K562 (cell line): ENCODE measurements around the gene DMWD. TPM values are rescaled to one million over a fixed set of nuclear protein-coding genes. Genes with fewer than 3 reads are reported as not detected.
A peak's percentile ranks its signal among the peaks of the same experiment; 100 is the strongest.

ENCODE experiments used
- DDX20 ChIP-seq: fragments of 450-650 bp; IDR thresholded peaks from 2 replicates; pipeline ENCODE4 v1.6.1; 2016; ENCODE audit warnings: missing genetic modification characterization, low read depth, mild to moderate bottlenecking, missing compliant biosample characterization, moderate library complexity
- FOSL1 ChIP-seq: fragments of 200-800 bp; sonication (Bioruptor generic); conservative IDR thresholded peaks from 2 replicates; pipeline ENCODE4 v1.6.1; 2016; ENCODE audit warnings: missing genetic modification characterization, missing compliant biosample characterization
- KHSRP ChIP-seq: fragments of 450-650 bp; IDR thresholded peaks from 2 replicates; pipeline ENCODE4 v1.6.1; 2017
- NEUROD1 ChIP-seq: fragments of 150-350 bp; IDR thresholded peaks from 2 replicates; pipeline ENCODE4 v1.6.1; 2014; ENCODE audit warnings: borderline replicate concordance, low read length, low read depth; ENCODE audit not compliant: partially characterized antibody
- NRF1 ChIP-seq, 2 experiments: fragments of 450-650 bp; IDR thresholded peaks in 1 of 2; conservative IDR thresholded peaks in 1 of 2; 2 replicates each; pipeline ENCODE4 v1.6.1; 2014; ENCODE audit warnings: mild to moderate bottlenecking in 2 of 2
- RFX1 ChIP-seq: fragments of 450-650 bp; IDR thresholded peaks from 2 replicates; pipeline ENCODE4 v1.6.1; 2016; ENCODE audit warnings: mild to moderate bottlenecking, moderate library complexity
- RHOXF2B ChIP-seq: fragments of 250-450 bp; sonication (Bioruptor Pico); conservative IDR thresholded peaks from 2 replicates; pipeline ENCODE4 v1.5.1; 2021
- TRIM28 ChIP-seq: fragments of 450-650 bp; IDR thresholded peaks from 2 replicates; pipeline ENCODE4 v1.6.1; 2017
- ZBTB8A ChIP-seq: fragments of 450-650 bp; IDR thresholded peaks from 2 replicates; pipeline ENCODE4 v1.6.1; 2018; ENCODE audit warnings: mild to moderate bottlenecking, moderate library complexity; ENCODE audit not compliant: partially characterized antibody
- ZNF232 ChIP-seq: sonication (generic); formaldehyde crosslinking; IDR thresholded peaks from 2 replicates; pipeline ENCODE4 v1.8.0; 2022; ENCODE audit warnings: mild to moderate bottlenecking, missing genetic modification reagents
- ZNF354B ChIP-seq: fragments of 250-450 bp; sonication (Bioruptor Pico); IDR thresholded peaks from 2 replicates; pipeline ENCODE4 v1.4.0; 2020
- polyA plus RNA-seq, 8 experiments: library from polyadenylated mRNA; depleted of rRNA in 4 of 8; stranded (reverse) in 5 of 8; unstranded in 3 of 8; fragments of >200 nt; fragmentation: Nextera tagmentation in 2 of 8; fragmentation: Illumina TruSeq in 1 of 8; extraction: Ambion mirVana in 2 of 8; extraction: Trizol in 1 of 8; gene quantifications; 2 replicates each; pipeline versions ENCODE4 v1.2.1 to v1.2.3, GENCODE V29; 2011 to 2014; ENCODE audit warnings: inconsistent platforms in 1 of 8, missing spikeins in 1 of 8
- total RNA-seq, 7 experiments: library from RNA; depleted of rRNA in 6 of 7; stranded (reverse); fragments of >200 nt in 6 of 7; fragmentation: Illumina TruSeq in 2 of 7; extraction: Trizol in 2 of 7; gene quantifications; 2 replicates each; pipeline versions ENCODE4 v1.2.1 to v1.2.3, GENCODE V29; 2011 to 2021; ENCODE audit warnings: low replicate concordance in 1 of 7
- TF ChIP-seq, protein P1 (sequence below): fragments of 450-650 bp; IDR thresholded peaks from 2 replicates; pipeline ENCODE4 v1.6.1; 2016; ENCODE audit warnings: mild to moderate bottlenecking, moderate library complexity
- TF ChIP-seq, protein P2 (sequence below), 2 experiments: IDR thresholded peaks in 1 of 2; conservative IDR thresholded peaks in 1 of 2; 2 replicates each; pipeline ENCODE4 v1.6.1; 2016; ENCODE audit warnings: low read depth in 2 of 2, mild to moderate bottlenecking in 1 of 2, missing compliant biosample characterization in 1 of 2, missing genetic modification characterization in 1 of 2, moderate library complexity in 1 of 2

DMWD gene
- total and polyA plus RNA-seq, 9 of the 15 experiments (the other 6 are each of a cell fraction or from before 2014, with no cell fraction given), result 4.7 to 54.6 (median 19.0) TPM

DNA sequence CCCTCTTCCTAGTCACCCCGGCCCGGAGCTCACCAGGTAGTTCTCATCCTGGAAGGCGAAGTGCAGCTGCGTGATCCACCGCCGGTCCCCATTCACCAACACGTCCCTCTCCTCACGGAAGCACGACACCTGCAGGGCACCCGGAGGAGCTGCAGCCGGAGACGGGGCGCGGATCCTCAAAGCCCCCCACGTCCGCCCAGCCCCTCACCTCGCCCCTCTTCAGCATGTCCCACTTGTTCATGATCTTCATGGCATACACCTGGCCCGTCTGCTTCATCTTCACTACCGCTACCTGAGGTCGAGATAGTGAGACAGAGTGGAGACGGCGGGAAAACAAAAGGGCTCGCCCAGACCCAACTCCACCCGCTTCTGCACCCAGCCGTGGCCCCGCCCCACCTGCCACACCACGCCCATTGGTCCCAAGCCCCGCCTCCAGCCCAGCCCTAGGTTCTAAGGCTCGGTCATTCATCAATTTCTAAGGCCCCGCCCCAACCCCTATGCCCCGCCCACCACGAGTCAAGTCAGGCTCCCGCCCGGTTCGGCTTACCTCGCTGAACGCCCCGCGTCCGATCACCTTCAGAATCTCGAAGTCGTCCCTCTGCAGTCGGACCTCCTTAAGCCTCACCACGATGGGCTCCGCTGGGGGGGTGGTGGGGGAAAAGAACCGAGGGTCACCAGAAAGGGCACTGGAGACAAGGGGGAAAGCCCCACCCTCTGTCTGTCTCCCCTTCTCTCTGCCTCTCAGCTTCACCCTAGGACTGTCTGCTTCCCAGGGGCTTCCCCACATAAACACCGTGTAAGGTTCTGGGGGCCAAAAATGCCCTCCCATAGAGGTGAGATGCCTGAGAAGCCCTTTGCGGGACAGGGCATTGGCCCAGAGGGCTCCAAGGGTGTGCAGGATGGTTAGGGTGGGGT lies 13.2 kb downstream of the DMWD start (continued):
- TF ChIP-seq, protein P1, sequence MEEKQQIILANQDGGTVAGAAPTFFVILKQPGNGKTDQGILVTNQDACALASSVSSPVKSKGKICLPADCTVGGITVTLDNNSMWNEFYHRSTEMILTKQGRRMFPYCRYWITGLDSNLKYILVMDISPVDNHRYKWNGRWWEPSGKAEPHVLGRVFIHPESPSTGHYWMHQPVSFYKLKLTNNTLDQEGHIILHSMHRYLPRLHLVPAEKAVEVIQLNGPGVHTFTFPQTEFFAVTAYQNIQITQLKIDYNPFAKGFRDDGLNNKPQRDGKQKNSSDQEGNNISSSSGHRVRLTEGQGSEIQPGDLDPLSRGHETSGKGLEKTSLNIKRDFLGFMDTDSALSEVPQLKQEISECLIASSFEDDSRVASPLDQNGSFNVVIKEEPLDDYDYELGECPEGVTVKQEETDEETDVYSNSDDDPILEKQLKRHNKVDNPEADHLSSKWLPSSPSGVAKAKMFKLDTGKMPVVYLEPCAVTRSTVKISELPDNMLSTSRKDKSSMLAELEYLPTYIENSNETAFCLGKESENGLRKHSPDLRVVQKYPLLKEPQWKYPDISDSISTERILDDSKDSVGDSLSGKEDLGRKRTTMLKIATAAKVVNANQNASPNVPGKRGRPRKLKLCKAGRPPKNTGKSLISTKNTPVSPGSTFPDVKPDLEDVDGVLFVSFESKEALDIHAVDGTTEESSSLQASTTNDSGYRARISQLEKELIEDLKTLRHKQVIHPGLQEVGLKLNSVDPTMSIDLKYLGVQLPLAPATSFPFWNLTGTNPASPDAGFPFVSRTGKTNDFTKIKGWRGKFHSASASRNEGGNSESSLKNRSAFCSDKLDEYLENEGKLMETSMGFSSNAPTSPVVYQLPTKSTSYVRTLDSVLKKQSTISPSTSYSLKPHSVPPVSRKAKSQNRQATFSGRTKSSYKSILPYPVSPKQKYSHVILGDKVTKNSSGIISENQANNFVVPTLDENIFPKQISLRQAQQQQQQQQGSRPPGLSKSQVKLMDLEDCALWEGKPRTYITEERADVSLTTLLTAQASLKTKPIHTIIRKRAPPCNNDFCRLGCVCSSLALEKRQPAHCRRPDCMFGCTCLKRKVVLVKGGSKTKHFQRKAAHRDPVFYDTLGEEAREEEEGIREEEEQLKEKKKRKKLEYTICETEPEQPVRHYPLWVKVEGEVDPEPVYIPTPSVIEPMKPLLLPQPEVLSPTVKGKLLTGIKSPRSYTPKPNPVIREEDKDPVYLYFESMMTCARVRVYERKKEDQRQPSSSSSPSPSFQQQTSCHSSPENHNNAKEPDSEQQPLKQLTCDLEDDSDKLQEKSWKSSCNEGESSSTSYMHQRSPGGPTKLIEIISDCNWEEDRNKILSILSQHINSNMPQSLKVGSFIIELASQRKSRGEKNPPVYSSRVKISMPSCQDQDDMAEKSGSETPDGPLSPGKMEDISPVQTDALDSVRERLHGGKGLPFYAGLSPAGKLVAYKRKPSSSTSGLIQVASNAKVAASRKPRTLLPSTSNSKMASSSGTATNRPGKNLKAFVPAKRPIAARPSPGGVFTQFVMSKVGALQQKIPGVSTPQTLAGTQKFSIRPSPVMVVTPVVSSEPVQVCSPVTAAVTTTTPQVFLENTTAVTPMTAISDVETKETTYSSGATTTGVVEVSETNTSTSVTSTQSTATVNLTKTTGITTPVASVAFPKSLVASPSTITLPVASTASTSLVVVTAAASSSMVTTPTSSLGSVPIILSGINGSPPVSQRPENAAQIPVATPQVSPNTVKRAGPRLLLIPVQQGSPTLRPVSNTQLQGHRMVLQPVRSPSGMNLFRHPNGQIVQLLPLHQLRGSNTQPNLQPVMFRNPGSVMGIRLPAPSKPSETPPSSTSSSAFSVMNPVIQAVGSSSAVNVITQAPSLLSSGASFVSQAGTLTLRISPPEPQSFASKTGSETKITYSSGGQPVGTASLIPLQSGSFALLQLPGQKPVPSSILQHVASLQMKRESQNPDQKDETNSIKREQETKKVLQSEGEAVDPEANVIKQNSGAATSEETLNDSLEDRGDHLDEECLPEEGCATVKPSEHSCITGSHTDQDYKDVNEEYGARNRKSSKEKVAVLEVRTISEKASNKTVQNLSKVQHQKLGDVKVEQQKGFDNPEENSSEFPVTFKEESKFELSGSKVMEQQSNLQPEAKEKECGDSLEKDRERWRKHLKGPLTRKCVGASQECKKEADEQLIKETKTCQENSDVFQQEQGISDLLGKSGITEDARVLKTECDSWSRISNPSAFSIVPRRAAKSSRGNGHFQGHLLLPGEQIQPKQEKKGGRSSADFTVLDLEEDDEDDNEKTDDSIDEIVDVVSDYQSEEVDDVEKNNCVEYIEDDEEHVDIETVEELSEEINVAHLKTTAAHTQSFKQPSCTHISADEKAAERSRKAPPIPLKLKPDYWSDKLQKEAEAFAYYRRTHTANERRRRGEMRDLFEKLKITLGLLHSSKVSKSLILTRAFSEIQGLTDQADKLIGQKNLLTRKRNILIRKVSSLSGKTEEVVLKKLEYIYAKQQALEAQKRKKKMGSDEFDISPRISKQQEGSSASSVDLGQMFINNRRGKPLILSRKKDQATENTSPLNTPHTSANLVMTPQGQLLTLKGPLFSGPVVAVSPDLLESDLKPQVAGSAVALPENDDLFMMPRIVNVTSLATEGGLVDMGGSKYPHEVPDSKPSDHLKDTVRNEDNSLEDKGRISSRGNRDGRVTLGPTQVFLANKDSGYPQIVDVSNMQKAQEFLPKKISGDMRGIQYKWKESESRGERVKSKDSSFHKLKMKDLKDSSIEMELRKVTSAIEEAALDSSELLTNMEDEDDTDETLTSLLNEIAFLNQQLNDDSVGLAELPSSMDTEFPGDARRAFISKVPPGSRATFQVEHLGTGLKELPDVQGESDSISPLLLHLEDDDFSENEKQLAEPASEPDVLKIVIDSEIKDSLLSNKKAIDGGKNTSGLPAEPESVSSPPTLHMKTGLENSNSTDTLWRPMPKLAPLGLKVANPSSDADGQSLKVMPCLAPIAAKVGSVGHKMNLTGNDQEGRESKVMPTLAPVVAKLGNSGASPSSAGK, result no peak
- no peak for TF ChIP-seq DDX20
- no peak for TF ChIP-seq ZNF232 (CRISPR knock-in tag)
- TF ChIP-seq ZBTB8A, result no peak
- TF ChIP-seq FOSL1 (tag), result no peak
- no peak for TF ChIP-seq ZNF354B (CRISPR knock-in tag)
- no peak for TF ChIP-seq NEUROD1
- TF ChIP-seq RFX1, result no peak
- TF ChIP-seq, protein P2, sequence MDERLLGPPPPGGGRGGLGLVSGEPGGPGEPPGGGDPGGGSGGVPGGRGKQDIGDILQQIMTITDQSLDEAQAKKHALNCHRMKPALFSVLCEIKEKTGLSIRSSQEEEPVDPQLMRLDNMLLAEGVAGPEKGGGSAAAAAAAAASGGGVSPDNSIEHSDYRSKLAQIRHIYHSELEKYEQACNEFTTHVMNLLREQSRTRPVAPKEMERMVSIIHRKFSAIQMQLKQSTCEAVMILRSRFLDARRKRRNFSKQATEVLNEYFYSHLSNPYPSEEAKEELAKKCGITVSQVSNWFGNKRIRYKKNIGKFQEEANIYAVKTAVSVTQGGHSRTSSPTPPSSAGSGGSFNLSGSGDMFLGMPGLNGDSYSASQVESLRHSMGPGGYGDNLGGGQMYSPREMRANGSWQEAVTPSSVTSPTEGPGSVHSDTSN (CRISPR knock-in tag; IDR thresholded peaks at IDR 0.05; ENCODE audit: low read depth), result peak; percentile 18; the same call in 1 of the 2 replicates
- TF ChIP-seq, protein P2 (tag; conservative IDR thresholded peaks at IDR 0.05; ENCODE audit: low read depth), result peak; percentile 75
- peak; percentile 33 to 39; a peak in 2 of 4 replicates for TF ChIP-seq NRF1 (conservative IDR thresholded peaks at IDR 0.05 in 1 of 2, IDR thresholded peaks at IDR 0.05 in 1 of 2)
- TF ChIP-seq RHOXF2B (CRISPR knock-in tag), result no peak
- TF ChIP-seq TRIM28, result 0 out of 2 replicates have a peak, but pooled peaks have one; percentile 23
- no peak for TF ChIP-seq KHSRP
